ENCODE results near the gene TTC39C. TPM values are rescaled to one million over a fixed set of nuclear protein-coding genes. Genes with fewer than 3 reads are reported as not detected.

Gene TTC39C
- total and polyA plus RNA-seq, 2 of the 8 experiments (the other 6 are each of a cell fraction or from before 2014, with no cell fraction given), result 8.1 to 79.1 TPM

- TF ChIP-seq SIN3A (conservative IDR thresholded peaks at IDR 0.05 in 1 of 2, IDR thresholded peaks at IDR 0.05 in 1 of 2; ENCODE audit: low read depth in 1 of 2, low read length in 2 of 2), result no peak
- TF ChIP-seq GTF2F1 (IDR thresholded peaks at IDR 0.05; ENCODE audit: borderline replicate concordance, low read depth, low read length), result no peak
- TF ChIP-seq TEAD4 (IDR thresholded peaks at IDR 0.05; ENCODE audit: low read depth, low read length), result no peak
- no peak for TF ChIP-seq SAP30 (IDR thresholded peaks at IDR 0.05; ENCODE audit: insufficient read depth, insufficient replicate concordance, low read length)
- TF ChIP-seq PHF8 (conservative IDR thresholded peaks at IDR 0.05; ENCODE audit: low read depth, low read length), result no peak
Observed at GRCh38 chr18:24011123-24011917, 3.2 kb upstream of the TTC39C start (continued).

Data from H1 (cell line).